Measurements from ENCODE around the gene BGLAP.
A peak's percentile ranks its signal among the peaks of the same experiment; 100 is the strongest.
"Not testable (repeated sequence)": the region's sequence is repeated elsewhere in the genome, so short reads cannot be mapped to it uniquely, and the experiment has no call there.

The BGLAP gene

DNA sequence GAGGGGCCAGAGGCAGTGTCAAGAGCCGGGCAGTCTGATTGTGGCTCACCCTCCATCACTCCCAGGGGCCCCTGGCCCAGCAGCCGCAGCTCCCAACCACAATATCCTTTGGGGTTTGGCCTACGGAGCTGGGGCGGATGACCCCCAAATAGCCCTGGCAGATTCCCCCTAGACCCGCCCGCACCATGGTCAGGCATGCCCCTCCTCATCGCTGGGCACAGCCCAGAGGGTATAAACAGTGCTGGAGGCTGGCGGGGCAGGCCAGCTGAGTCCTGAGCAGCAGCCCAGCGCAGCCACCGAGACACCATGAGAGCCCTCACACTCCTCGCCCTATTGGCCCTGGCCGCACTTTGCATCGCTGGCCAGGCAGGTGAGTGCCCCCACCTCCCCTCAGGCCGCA is at the start of gene BGLAP:
TSS of gene BGLAP (plus strand) at position 259 of the 400 bp plus-strand sequence. CDS start at position 307, 48 bp downstream.
- DNase-seq: no peak

DNA sequence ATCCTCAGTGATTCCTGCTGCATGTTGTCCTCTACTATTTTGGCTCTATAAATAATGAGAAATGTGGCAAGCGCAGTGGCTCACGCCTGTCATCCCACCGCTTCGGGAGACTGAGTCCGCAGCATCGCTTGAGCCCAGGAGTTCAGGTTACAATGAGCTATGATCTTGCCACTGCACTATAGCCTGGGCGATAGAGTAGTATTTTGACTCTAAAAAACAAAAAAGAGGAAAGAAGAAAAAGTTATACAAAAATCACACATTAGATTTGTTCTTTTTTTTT is 48.8 kb upstream of the BGLAP start:
- no peak for DNase-seq

DNA sequence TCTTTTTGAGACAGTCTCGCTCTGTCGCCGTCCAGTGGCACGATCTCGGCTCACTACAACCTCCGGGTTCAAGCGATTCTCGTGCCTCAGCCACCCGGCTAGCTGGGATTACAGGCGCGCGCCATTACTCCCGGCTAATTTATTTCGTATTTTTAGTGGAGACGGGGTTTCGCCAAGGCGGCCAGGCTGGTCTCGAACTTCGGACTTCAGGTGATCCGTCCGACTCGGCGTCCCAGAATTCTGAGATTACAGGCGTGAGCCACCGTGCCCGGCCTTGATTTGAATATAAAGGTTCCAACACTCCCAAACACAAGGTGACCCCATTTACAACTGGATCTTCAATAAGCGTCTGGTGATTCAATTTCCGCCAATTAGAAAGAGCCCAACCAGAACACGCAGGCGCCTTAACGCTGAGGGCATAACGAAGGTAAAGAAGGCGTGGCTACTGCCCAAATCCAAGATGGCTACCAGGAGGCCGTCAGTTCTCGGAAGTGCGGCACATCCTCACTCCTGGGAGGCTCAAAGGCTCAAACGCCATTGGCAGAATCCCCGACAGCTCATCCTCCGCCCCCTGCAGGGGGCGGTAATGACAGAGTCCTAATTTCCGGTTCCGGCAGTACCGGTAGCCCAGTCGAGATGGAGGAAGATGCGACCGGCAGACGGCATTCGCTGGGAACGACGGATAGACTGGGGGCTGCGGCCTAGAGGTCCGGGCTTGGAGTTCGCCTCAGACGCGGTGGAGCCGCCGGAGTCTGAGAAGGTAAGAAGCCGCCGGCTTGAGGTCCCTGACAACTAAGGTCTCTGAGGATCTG is 48.3 kb upstream of the BGLAP start, which contains the start of gene SLC25A44:
TSS of gene SLC25A44 (plus strand) at position 617 of the 812 bp plus-strand sequence. CDS start 5,744 bp downstream, outside the sequence.
- DNase-seq: peak; percentile 98

DNA sequence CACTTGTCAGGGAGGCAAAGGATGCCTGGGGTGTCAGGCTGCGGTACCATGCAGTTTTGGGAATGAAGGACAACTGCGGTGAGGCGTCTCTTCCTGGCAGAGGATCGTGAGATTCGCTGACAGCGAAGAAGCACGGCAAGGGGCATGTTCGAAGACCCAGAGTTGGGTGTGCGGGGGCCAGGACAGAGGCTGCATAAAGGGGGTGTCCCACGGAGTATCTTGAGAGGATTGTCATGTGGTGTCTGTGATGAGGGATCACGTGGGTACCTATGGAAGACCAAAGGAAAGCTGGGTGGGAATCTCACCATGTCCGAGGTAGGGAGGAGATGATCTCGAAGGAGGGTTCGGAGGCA is 47.7 kb upstream of the BGLAP start:
- no peak for DNase-seq

DNA sequence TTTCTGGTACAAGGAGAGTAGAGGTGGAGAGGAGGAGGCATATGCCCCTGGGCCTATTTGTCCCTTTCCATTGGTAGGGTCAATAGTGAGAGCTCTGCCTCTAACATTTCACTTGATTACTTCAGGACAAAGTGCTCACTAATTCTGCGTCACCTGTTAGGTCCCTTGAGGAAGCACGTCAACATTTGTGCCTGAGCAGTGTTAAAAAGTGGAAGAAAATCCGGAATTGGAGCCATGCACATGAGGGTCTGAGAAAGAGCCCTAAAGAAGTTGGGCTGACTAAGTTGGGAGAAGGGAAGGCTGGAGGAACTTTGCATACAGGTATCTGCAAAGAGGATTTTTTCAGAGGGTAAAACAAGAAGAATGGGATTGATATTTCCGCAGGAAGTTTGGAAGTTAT is 46.1 kb upstream of the BGLAP start:
- DNase-seq: no peak

DNA sequence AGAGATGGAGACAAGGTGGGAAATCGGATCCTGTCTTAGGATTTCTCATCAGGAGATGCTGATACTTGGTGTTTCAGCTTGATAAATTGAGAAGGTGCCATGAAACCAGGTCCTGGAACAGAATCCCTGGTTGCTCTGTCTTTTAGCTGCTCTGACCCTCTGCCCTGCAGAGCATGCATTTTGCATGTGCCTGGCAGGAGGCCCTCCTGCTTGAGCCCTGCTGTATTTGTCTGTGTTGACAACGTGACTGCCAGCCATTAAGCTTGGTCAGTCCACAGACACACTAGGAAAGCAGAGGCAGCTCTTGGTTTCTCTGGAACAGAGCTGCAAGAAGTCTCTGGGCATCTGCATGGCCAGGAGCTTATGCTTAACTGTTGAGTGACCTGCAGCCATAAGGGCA is 45.5 kb upstream of the BGLAP start:
- DNase-seq: no peak

DNA sequence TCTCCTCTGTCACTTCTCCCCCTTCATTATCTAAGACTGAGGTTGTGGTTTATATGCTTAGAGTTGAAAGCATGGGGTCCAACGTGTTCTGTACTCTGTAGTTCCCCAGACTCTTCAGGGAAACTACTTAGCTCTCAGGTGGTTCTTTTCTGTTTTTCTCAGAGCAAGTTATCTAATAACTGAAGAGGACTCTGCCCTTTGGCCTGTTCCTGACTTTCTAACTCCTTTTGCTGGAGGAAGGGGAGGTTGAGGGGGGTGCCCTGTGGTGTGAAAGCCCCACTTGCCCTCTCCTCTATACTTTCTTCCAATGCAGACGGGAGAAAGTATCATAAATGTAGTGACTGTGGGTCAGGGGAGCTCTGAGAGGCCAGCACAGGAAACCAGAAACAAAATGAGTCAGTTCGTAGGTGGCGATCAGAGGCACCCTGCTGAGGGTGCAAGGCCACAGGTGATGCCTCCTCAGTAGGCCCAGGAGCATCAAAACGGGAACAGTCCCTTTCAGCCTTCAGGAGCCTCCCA is 43.1 kb upstream of the BGLAP start:
- DNase-seq: no peak

DNA sequence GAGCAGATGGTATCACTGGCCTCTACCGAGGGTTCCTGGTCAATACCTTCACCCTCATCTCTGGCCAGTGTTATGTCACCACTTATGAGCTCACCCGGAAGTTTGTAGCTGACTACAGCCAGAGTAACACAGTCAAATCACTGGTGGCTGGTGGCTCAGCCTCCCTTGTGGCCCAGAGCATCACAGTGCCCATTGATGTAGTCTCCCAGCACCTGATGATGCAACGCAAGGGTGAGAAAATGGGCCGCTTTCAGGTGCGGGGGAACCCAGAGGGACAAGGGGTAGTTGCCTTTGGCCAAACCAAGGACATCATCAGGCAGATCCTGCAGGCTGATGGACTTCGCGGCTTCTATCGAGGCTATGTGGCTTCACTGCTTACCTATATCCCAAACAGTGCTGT is 41.9 kb upstream of the BGLAP start:
- DNase-seq: no peak

DNA sequence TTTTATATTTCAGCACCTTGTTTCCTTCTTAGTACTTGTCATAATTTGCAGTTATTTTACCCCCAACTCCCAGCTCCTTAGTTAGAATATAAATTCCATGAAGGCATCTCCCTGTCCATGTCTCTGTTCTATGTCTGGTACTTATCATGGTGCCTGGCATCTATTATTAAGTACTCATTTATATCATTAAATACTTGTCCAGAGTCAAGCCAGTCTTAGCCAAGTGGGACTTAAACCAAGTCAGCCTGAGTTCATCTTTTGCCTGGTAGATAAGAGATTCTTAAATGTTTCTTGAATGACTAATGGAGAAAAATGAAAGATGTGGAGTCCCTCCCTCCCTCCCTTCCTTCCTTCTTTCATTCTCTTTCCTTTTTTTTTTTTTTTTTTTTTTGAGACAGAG is 38.7 kb upstream of the BGLAP start:
- DNase-seq: no peak

DNA sequence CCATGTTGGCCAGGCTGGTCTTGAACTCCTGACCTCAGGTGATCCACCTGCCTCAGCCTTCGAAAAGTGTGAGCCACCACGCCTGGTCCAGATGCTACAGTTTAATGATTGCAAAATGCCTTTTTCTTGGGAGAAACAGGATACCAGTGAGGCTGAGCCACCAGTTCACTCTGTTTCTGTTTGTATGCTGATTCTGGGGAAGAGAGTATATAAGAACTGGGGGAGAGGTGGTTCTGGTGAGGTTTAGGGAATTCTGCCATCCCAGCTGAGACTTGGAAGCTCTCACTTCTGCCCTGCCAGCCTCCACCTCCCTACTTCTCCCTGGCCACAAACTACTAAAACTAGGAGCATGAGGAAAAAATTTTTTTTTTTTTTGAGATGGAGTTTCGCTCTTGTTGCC is 37.3 kb upstream of the BGLAP start:
- no peak for DNase-seq

DNA sequence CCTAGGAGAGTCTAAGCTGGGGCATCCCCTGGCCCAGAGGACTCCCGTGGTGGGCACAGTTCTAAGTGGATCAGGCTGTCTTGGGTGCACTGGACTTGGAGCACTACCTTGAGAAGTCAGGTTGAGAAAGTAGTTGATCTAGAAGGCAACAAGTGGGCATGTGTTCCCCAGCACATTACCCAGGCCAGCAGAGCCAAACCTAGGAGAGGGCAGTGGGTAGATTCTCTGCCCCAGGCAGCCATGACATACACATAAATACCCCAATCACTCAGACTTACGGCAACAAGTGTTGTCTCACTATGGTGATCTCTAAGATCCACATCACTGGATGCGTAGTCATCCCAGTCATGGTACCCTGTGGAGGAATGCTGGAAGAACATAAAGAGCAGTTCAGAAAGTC is 30.7 kb upstream of the BGLAP start:
- DNase-seq: no peak

DNA sequence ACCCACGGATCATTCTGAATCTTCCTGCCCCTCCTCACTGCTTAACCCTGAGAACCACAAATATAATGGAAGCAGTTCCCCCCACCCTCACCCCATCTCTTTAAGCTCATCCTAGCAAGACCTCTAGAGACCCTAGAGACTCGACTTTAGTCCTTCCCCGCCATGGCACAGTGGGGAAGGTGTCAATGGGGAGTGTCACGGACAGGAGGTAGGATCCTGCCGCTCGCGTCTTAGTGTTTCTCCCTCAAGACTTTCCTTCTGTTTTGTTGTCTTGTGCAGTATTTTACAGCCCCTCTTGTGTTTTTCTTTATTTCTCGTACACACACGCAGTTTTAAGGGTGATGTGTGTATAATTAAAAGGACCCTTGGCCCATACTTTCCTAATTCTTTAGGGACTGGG is 29.9 kb upstream of the BGLAP start:
- DNase-seq: no peak

DNA sequence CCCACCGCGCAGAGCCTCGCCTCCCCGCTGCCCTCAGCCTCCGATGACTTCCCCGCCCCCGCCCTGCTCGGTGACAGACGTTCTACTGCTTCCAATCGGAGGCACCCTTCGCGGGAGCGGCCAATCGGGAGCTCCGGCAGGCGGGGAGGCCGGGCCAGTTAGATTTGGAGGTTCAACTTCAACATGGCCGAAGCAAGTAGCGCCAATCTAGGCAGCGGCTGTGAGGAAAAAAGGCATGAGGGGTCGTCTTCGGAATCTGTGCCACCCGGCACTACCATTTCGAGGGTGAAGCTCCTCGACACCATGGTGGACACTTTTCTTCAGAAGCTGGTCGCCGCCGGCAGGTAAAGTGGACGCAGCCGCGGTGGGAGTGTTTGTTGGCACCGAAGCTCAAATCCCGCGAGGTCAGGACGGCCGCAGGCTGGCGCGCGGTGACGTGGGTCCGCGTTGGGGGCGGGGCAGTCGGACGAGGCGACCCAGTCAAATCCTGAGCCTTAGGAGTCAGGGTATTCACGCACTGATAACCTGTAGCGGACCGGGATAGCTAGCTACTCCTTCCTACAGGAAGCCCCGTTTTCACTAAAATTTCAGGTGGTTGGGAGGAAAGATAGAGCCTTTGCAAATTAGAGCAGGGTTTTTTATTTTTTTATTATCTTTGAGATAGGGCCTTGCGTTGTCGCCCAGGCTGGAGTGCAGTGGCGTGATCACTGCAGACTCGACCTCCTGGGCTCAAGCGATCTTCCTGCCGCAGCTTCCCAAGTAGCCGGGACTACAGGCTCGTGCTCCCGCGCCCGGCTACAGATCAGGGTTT is 28.9 kb upstream of the BGLAP start, which contains the start of gene PMF1:
TSS of gene PMF1 (plus strand) at position 175 of the 811 bp plus-strand sequence. CDS start at position 184, 9 bp downstream.
- peak; percentile 95 for DNase-seq

DNA sequence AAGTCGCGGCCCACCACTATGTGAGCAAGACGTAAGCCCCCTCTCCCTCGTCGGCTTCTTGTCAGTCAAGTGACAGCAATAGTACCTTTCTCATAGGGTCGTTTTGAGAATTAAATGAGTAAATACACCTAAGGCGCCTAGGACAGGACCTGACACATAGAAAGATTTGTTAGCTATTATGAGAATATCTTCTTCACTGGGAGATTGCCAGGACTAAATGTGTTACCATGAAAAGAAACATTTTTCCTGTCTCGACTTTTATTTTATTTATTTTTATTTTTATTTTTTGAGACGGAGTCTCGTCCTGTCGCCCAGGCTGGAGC is 28.4 kb upstream of the BGLAP start:
- no peak for DNase-seq

DNA sequence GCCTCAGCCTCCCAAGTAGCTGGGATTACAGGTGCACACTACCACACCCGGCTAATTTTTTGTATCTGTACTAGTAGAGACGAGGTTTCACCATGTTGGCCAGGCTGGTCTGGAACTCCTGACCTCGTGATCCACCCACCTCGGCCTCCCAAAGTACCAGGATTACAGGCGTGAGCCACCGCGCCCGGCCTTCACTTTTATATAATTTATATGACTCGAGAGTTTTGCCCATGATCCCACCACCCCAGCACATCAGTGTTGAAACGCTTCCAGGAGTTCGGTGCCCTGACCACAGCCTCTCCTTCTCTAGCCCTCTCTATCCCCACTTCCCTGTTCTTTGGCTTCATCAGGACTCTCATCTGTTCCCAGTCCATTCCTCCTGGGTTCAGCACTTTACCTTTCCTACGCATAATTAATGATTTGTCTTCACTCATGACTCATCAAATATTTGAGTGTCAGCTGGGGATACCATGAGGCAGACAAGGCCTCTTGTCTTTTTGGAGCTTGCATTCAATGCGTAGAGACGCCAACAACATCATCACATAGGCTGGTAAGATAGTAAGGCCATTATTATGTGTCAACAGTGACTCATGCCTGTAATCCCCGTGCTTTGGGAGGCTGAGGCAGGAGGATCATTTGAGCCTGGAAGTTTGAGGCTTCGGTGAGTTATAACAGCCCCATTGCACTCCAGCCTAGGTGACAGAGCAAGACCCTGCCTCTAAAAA is 27.8 kb upstream of the BGLAP start:
- DNase-seq: peak; percentile 49

DNA sequence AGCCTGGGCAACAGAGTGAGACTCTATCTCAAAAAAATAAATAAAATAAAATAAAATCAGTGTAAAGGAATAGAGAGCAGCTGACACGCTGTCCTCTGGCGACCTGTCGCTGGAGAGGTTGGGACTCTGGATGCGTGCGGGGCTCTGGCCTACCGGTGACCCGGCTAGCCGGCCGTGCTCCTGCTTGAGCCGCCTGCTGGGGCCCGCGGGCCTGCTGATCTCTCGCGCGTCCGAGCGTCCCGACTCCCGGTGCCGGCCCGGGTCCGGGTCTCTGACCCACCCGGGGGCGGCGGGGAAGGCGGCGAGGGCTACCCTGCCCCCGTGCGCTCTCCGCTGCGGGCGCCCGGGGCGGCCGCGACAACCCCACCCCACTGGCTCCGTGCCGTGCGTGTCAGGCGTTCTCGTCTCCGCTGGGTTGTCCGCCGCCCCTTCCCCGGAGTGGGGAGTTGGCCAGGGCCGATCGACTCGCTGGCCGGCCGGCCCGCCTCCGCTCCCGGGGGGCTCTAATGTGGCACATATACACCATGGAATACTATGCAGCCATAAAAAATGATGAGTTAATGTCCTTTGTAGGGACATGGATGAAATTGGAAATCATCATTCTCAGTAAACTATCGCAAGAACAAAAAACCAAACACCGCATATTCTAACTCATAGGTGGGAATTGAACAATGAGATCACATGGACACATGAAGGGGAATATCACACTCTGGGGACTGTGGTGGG is 25.5 kb upstream of the BGLAP start:
- DNase-seq: not testable (repeated sequence)

DNA sequence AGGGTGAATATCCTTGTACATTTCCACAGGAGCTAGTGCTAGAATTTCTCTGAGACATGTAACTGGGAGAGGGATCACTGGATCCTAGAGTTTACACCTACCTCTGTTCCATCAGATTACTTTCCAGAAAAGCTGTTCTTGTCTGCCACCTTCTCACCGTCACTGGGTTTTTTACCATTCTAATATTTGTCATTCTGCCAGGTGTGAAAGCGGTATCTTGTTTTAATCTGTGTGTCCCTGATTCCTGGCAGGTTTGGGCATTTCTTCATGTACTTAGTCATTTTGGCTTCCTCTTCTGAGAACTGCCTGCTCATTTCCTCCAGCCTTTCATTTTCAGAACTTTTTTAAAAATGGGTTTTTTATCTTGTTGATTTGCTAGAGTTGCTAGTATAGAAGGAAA is 24.1 kb upstream of the BGLAP start:
- peak; percentile 87 for DNase-seq

DNA sequence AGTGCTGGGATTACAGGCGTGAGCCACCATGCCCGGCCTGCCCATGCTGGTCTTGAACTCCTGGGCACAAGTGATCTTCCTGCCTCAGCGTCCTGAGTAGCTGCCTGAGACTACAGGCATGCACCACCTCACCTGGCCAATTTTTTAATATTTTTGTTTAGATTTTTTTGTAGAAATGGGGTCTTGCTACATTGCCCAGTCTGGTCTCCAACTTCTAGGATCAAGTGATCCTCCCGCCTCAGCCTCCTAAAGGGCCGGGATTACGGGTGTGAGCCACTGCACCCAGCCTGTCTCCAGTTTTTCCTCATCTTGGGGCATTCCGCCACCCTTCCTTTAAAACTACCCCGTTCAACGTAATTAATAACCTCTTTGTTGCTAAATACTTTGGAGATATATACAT is 21.8 kb upstream of the BGLAP start:
- DNase-seq: no peak

DNA sequence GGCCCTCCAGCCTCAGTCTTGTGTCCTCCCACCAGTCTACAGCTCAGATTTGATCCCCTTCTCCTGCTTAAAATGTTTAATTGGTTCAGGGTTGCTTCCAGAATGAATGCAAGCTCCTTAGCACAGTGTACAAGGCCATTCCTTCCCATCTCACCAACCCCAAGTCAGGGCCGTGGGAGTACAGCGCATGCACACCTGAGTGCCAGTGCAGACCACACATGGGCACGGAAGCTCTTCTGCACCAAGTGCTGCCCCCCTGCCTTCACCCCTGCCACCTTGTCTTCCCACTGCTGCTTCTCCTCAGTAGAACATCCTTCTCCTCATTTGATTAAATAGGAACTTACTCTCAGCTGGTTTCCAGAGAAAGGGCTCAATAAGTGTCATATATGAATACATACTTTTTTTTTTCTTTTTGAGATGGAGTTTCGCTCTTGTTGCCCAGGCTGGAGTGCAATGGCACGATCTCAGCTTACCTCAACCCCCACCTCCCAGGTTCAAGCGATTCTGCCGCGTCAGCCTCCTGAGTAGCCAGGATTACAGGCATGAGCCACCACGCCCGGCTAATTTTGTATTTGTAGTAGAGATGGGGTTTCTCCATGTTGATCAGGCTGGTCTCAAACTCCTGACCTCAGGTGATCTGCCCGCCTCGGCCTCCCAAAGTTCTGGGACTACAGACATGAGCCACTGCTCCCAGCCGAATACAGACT is 19.8 kb upstream of the BGLAP start:
- no peak for DNase-seq

DNA sequence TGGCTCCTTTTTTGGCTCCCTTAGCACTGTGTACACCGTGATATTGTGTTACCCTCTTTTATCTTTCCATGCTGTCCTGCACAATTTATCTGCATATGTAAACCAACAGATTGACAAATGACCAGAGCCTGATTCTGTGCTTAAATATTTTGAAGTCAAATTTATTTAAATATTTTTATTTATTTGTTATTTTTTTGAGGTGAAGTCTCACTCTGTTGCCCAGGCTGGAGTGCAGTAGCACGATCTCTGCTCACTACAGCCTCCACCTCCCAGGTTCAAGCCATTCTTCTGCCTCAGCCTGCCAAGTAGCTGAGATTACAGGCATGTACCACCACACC is 16.3 kb upstream of the BGLAP start:
- no peak for DNase-seq

DNA sequence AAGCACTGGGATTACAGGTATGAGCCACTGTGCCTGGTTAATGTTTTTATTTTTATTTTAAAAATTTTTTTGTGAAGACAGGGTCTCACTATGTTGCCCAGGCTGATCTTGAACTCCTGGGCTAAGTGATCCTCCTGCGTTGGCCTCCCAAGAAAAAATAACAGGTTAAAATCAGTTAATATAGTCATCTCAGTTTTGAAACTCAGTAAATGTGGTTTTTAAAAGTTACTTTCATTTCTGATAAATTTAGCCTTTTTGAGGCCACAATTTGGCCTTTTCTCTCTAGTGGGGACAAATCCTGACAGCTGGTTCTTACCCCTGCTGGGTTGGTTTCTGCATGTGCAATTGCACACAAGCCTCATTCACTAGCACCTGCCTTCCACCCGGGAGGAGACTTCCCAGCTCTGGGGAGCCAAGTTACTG is 15.9 kb upstream of the BGLAP start:
- no peak for DNase-seq

DNA sequence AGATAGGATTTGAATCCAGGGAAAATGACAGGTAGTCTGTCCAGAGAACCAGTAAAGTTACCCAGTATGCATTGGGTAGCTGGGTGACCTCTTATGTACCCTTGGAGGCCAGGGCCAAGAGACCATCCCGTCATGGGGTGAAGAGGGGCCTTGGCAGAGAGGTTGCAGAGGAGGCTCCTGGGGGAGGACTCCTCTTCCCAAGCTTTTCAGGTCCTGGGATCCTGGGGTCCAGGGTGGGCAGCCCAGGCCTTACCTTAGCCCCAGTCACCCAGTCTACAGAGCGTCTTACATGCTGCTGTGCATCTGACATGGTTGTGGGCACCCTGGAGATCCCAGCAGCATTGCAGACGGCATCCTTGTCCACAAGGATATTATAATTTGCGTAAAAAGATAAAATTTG is 15.2 kb upstream of the BGLAP start:
- DNase-seq: no peak

All from CD4-positive, alpha-beta T cell treated with Interleukin-4 for 4 hours (primary cell).